ENCODE measurements around the gene TMEM178B. TPM values are rescaled to one million over a fixed set of nuclear protein-coding genes. Genes with fewer than 3 reads are reported as not detected.

TMEM178B gene
- total RNA-seq, 4 donors from 2014 or later: 0.42 to 2.5 (median 0.92) TPM

DNA sequence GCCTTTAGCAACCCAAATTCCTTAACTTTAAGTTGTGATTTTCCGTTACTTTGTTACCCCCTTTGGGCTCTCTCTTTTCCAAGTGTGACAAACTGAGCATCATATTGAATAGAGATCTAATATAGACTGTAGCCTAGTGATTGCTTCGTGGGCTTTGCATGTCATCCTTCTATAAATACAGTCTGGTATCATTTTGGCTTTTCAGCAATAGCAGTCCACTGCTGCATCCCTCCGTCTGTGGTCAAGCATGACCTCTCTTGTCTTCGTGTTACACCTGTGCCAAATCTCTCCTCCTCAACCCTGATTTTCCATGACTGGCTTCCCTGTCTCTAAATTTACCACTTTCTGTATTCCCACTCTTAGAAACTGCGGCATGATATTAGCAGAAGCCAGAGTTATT lies 423.5 kb downstream of the TMEM178B start:
- Histone ChIP-seq H3K36me3 (no peaks in the 10 kb centered on the region), H3K27ac (replicated peaks in 1 of 4) (no peak overlapping the region), H3K4me1 (no peaks in the 10 kb centered on the region), H3K27me3 (no peaks in the 10 kb centered on the region), H3K4me3 (no peak overlapping the region), H3K9me3 (no peaks in the 10 kb centered on the region)
- no peak for DNase-seq (ENCODE audit: extremely low spot score)
- WGBS: 66% methylated on average over 5 of the region's 5 CpGs
- intact Hi-C loops (cut with DNase I): no loop called here
- TF ChIP-seq POLR2A (IDR thresholded peaks at IDR 0.05; ENCODE audit: low read depth): no peak
- TF ChIP-seq EP300 (IDR thresholded peaks at IDR 0.05): no peak
- TF ChIP-seq, protein P1, sequence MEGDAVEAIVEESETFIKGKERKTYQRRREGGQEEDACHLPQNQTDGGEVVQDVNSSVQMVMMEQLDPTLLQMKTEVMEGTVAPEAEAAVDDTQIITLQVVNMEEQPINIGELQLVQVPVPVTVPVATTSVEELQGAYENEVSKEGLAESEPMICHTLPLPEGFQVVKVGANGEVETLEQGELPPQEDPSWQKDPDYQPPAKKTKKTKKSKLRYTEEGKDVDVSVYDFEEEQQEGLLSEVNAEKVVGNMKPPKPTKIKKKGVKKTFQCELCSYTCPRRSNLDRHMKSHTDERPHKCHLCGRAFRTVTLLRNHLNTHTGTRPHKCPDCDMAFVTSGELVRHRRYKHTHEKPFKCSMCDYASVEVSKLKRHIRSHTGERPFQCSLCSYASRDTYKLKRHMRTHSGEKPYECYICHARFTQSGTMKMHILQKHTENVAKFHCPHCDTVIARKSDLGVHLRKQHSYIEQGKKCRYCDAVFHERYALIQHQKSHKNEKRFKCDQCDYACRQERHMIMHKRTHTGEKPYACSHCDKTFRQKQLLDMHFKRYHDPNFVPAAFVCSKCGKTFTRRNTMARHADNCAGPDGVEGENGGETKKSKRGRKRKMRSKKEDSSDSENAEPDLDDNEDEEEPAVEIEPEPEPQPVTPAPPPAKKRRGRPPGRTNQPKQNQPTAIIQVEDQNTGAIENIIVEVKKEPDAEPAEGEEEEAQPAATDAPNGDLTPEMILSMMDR (IDR thresholded peaks at IDR 0.05): no peak
- no peak for TF ChIP-seq POLR2AphosphoS5 (IDR thresholded peaks at IDR 0.05)

DNA sequence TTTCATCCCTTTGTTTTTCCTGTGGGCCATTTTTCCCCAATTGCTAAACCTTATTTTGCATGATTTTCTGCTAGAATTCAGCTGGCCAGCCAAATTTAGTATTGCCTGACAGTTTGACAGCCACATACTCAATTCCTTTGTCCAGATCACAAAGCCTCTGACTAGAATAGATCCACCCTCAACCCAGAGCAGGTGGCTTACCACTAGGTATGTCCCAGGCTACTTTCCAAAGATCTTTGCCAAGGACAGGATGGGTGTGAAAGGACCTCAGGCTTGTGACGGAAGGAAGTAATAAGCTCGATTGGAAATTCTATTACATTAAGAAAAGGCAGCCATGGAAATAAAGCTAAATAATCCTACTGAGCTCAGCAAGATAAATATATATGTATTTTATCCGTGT lies 426.7 kb downstream of the TMEM178B start:
- Histone ChIP-seq H3K4me1 (no peaks in the 10 kb centered on the region), H3K9me3 (no peaks in the 10 kb centered on the region), H3K4me3 (no peak overlapping the region), H3K36me3 (no peaks in the 10 kb centered on the region), H3K27me3 (no peaks in the 10 kb centered on the region), H3K27ac (replicated peaks in 1 of 4) (no peak overlapping the region)
- intact Hi-C loops (cut with DNase I): no loop called here
- 81% methylated on average over 3 of the region's 3 CpGs for WGBS
- no peak for DNase-seq (ENCODE audit: extremely low spot score)
- TF ChIP-seq POLR2A (IDR thresholded peaks at IDR 0.05; ENCODE audit: low read depth) (no peak), EP300 (IDR thresholded peaks at IDR 0.05) (no peak), POLR2AphosphoS5 (IDR thresholded peaks at IDR 0.05) (no peak)
- TF ChIP-seq, protein P1 (IDR thresholded peaks at IDR 0.05): no peak

DNA sequence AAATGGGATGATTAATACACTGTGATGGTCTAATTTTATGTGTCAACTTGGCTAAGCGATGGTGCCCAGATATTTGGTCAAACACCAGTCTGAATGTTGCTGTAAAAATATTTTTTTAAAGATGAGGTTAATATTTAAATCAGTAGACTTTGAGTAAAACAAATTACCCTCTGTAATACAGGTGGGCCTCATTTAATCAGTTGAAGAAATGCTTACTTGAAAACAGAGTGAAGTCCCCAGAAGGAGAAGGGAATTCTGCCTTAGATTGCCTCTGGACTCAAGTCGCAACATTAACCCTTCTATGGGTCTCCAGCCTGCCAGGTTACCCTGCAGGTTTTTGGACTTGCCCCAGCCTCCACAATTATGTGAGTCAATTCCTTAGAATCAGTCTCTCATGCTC lies 427.6 kb downstream of the TMEM178B start:
- no peak overlapping the region for H3K27ac ChIP-seq (replicated peaks in 1 of 4)
- no peaks in the 10 kb centered on the region for H3K4me1 ChIP-seq
- H3K36me3 ChIP-seq: no peaks in the 10 kb centered on the region
- DNase-seq (ENCODE audit: extremely low spot score): no peak
- 73% methylated on average over 2 of the region's 2 CpGs for WGBS
- H3K27me3 ChIP-seq: no peaks in the 10 kb centered on the region
- no peaks in the 10 kb centered on the region for H3K9me3 ChIP-seq
- no peak overlapping the region for H3K4me3 ChIP-seq
- intact Hi-C loops (cut with DNase I): no loop called here
- TF ChIP-seq EP300 (IDR thresholded peaks at IDR 0.05): no peak
- TF ChIP-seq, protein P1 (IDR thresholded peaks at IDR 0.05): no peak
- no peak for TF ChIP-seq POLR2AphosphoS5 (IDR thresholded peaks at IDR 0.05)
- no peak for TF ChIP-seq POLR2A (IDR thresholded peaks at IDR 0.05; ENCODE audit: low read depth)

DNA sequence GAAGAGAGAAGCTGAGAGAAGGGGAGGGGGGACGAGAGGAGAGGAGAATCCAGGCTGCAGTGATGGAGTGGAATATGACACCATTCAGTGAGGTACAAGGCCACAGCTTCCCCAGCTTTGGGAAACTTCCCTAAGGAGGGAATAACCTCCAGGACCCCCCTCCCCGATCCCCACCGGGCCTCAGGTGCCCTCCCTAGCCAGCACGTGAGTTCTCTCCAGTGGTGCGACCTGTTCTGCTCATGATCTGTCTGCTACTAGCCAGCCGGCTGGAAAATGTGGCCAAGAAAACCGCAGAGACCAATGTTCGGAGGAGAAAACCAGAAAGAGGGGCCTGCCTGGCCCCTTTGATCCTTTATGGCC lies 437.4 kb downstream of the TMEM178B start:
- Histone ChIP-seq H3K4me3 (peak overlapping the region; percentile 5 to 41 (median 16)), H3K9me3 (peaks cover 0 to 10% (median 0%) of the 10 kb centered on the region in 4 donors), H3K36me3 (no peaks in the 10 kb centered on the region), H3K27ac (replicated peaks in 1 of 4) (no peak overlapping the region), H3K4me1 (peaks cover 5 to 11% (median 11%) of the 10 kb centered on the region in 4 donors), H3K27me3 (peaks cover 0 to 56% (median 6%) of the 10 kb centered on the region in 4 donors)
- intact Hi-C loops (cut with DNase I): no loop called here
- TF ChIP-seq POLR2AphosphoS5 (IDR thresholded peaks at IDR 0.05) (no peak), POLR2A (IDR thresholded peaks at IDR 0.05; ENCODE audit: low read depth) (no peak), EP300 (IDR thresholded peaks at IDR 0.05) (no peak)
- TF ChIP-seq, protein P1 (IDR thresholded peaks at IDR 0.05): no peak
- no peak for DNase-seq (ENCODE audit: extremely low spot score)
- 10% methylated on average over 8 of the region's 8 CpGs for WGBS

Data from esophagus muscularis mucosa (tissue), 4 donors.